Stomach (tissue), 9 donors: Measurements from ENCODE around the gene NUP35. TPM values are rescaled to one million over a fixed set of nuclear protein-coding genes. Genes with fewer than 3 reads are reported as not detected.
"Not testable (repeated sequence)": the region's sequence is repeated elsewhere in the genome, so short reads cannot be mapped to it uniquely, and the experiment has no call there.

Experiments
- DNase-seq, 2 donors: peaks; one replicate each; pipeline versions ENCODE4 v3.0.0 to v3.0.0-alpha.2; 2013 to 2019
- H3K27ac ChIP-seq, 5 donors: fragments of 200-600 bp in 4 of 5; sonication (generic) in 4 of 5; one replicate each; pipeline ENCODE4 v1.5.1; 2013 to 2019; ENCODE audit warnings: mild to moderate bottlenecking in 1 of 5, moderate library complexity in 1 of 5
- H3K27me3 ChIP-seq, 3 donors: fragments of 200-600 bp; sonication (generic); one replicate each; pipeline ENCODE4 v1.5.1; 2017 to 2019; ENCODE audit warnings: mixed run types in 1 of 3
- H3K36me3 ChIP-seq, 4 donors: fragments of 200-600 bp; sonication (generic); 1 replicate in 3 of 4; 2 replicates in 1 of 4; pipeline ENCODE4 v1.5.1; 2016 to 2019
- H3K4me1 ChIP-seq, 4 donors: fragments of 200-600 bp; sonication (generic); one replicate each; pipeline ENCODE4 v1.5.1; 2016 to 2019
- H3K4me3 ChIP-seq, 4 donors: fragments of 200-600 bp; sonication (generic) in 3 of 4; one replicate each; pipeline ENCODE4 v1.5.1; 2016 to 2019; ENCODE audit warnings: mild to moderate bottlenecking in 1 of 4
- H3K9me3 ChIP-seq, 4 donors: fragments of 200-600 bp; sonication (generic); one replicate each; pipeline ENCODE4 v1.5.1; 2016 to 2019
- EP300 ChIP-seq: sonication (generic); formaldehyde crosslinking; IDR thresholded peaks from one replicate; pipeline ENCODE4 v1.6.1; 2017; ENCODE audit warnings: antibody characterized with exemption
- POLR2A ChIP-seq, 4 donors: fragments of 450-650 bp; IDR thresholded peaks; one replicate each; pipeline ENCODE4 v1.6.1; 2016; ENCODE audit warnings: antibody characterized with exemption in 4 of 4, control low read depth in 2 of 4, mild to moderate bottlenecking in 1 of 4, moderate library complexity in 1 of 4
- POLR2AphosphoS5 ChIP-seq, 3 donors: sonication (generic); formaldehyde crosslinking; IDR thresholded peaks; one replicate each; pipeline ENCODE4 v1.6.1; 2016; ENCODE audit warnings: antibody characterized with exemption in 3 of 3
- WGBS, 5 donors: extraction: QIAGEN DNeasy Blood & Tissue Kit in 3 of 5; methylation state at CpG; one replicate each; pipeline versions ENCODE4 v1.1.5 to v1.1.7; 2013 to 2018; 5-methylcytosine and 5-hydroxymethylcytosine counted together
- intact Hi-C: fragments of 100-400 bp; cut with DNase I; formaldehyde crosslinking; loops from one replicate; pipeline ENCODE4 v1.15.1; 2023; ENCODE audit warnings: low total_unique reads
- polyA plus RNA-seq, 3 donors: library from polyadenylated mRNA; stranded (reverse); fragments of 200-250 nt; gene quantifications; one replicate each; pipeline ENCODE4 v1.2.3, GENCODE V29; 2013
- total RNA-seq, 5 donors: library from RNA; depleted of rRNA; stranded (reverse); fragments of >200 nt; gene quantifications; one replicate each; pipeline versions ENCODE4 v1.1.0 to v1.2.3, GENCODE V29; 2014 to 2016
- TF ChIP-seq, protein P1 (sequence below), 7 experiments: fragments of 450-650 bp in 4 of 7; fragments of 200-600 bp in 3 of 7; sonication (generic) in 3 of 7; IDR thresholded peaks; one replicate each; pipeline ENCODE4 v1.5.1; 2016 to 2019; ENCODE audit warnings: antibody characterized with exemption in 7 of 7, control low read depth in 2 of 7, mild to moderate bottlenecking in 1 of 7
- donor health status: healthy with polysubstance abuse.
- donor health status: Bipolar disorder and iron deficiency.
- donor health status: healthy.

The NUP35 gene
- total and polyA plus RNA-seq, 8 donors, result 1.4 to 59.5 (median 18.0) TPM

- H3K4me3 ChIP-seq, result no peak overlapping the region
- H3K9me3 ChIP-seq, result no peaks in the 10 kb centered on the region
- no peaks in the 10 kb centered on the region for H3K4me1 ChIP-seq
- WGBS, 5 donors, result 57 to 86% (median 79%) methylated on average over 2 of the region's 2 CpGs
- DNase-seq, result no peak
- peaks cover 0 to 51% (median 45%) of the 10 kb centered on the region in 4 donors for H3K36me3 ChIP-seq
- no peak overlapping the region for H3K27ac ChIP-seq
- no peaks in the 10 kb centered on the region for H3K27me3 ChIP-seq
- TF ChIP-seq EP300 (no peak), POLR2A (IDR thresholded peaks at IDR 0.05) (no peak), POLR2AphosphoS5 (IDR thresholded peaks at IDR 0.05) (no peak)
- TF ChIP-seq, protein P1, sequence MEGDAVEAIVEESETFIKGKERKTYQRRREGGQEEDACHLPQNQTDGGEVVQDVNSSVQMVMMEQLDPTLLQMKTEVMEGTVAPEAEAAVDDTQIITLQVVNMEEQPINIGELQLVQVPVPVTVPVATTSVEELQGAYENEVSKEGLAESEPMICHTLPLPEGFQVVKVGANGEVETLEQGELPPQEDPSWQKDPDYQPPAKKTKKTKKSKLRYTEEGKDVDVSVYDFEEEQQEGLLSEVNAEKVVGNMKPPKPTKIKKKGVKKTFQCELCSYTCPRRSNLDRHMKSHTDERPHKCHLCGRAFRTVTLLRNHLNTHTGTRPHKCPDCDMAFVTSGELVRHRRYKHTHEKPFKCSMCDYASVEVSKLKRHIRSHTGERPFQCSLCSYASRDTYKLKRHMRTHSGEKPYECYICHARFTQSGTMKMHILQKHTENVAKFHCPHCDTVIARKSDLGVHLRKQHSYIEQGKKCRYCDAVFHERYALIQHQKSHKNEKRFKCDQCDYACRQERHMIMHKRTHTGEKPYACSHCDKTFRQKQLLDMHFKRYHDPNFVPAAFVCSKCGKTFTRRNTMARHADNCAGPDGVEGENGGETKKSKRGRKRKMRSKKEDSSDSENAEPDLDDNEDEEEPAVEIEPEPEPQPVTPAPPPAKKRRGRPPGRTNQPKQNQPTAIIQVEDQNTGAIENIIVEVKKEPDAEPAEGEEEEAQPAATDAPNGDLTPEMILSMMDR (IDR thresholded peaks at IDR 0.05), result no peak
- intact Hi-C loops, result no loop called here
Observed at GRCh38 chr2:183134016-183134415, 9.8 kb downstream of the NUP35 start.

DNA sequence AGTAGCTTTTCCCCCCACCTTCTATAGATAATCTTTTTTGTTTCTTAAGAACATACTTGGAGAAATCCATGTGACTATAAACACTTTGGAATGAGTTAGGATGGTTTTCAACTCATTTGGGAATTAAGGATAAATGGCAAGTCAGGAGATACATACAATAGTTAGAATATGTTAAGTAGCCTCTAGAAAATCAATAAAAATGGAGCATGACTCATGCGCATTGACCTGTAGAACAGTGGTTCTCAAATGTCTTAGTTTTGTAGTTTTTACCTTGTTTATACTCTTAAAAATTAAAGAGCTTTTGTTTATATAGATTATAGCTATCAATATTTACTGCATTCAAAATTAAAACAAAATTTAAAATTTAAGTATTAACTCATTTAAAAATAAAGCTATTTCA lies 24.7 kb downstream of the NUP35 start:
- Histone ChIP-seq H3K27me3 (no peaks in the 10 kb centered on the region), H3K9me3 (peaks cover 0 to 4% (median 0%) of the 10 kb centered on the region in 4 donors), H3K4me1 (no peaks in the 10 kb centered on the region), H3K27ac (no peak overlapping the region), H3K36me3 (peaks cover 0 to 45% (median 39%) of the 10 kb centered on the region in 4 donors), H3K4me3 (no peak overlapping the region)
- DNase-seq, result no peak
- intact Hi-C loops, result no loop called here
- 95 to 100% (median 100%) methylated on average over 1 of the region's 1 CpG for WGBS, 5 donors
- no peak for TF ChIP-seq EP300
- no peak for TF ChIP-seq POLR2A (IDR thresholded peaks at IDR 0.05)
- TF ChIP-seq, protein P1 (IDR thresholded peaks at IDR 0.05), result no peak
- TF ChIP-seq POLR2AphosphoS5 (IDR thresholded peaks at IDR 0.05), result no peak

GRCh38 chr2:183149489-183149888 lies 25.2 kb downstream of the NUP35 start:
- H3K27ac ChIP-seq, result no peak overlapping the region
- 75 to 89% (median 78%) methylated on average over 2 of the region's 2 CpGs for WGBS, 5 donors
- H3K27me3 ChIP-seq, result no peaks in the 10 kb centered on the region
- H3K4me3 ChIP-seq, result no peak overlapping the region
- TF ChIP-seq POLR2A (IDR thresholded peaks at IDR 0.05), result no peak
- no peak for TF ChIP-seq POLR2AphosphoS5 (IDR thresholded peaks at IDR 0.05)
- TF ChIP-seq EP300, result no peak
- TF ChIP-seq, protein P1 (IDR thresholded peaks at IDR 0.05), result no peak
- no peaks in the 10 kb centered on the region for H3K9me3 ChIP-seq
- intact Hi-C loops, result no loop called here
- no peaks in the 10 kb centered on the region for H3K4me1 ChIP-seq
- DNase-seq, result peak in 1 of 2 donors; percentile 32
- peaks cover 0 to 42% (median 38%) of the 10 kb centered on the region in 4 donors for H3K36me3 ChIP-seq

DNA sequence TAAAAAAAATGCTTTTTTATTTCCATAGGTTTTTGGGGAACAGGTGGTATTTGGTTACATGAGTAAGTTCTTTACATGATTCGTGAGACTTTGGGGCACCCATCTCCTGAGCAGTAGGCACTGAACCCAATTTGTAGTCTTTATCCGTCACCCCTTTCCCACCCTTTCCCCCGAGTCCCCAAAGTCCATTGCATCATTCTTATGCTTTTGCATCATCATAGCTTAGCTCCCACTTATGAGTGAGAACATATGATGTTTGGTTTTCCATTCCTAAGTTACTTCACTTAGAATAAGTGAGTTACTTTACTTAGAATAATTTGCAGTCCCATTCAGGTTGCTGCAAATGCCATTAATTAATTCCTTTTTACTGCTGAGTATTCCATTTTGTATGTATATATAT lies 28.0 kb downstream of the NUP35 start:
- intact Hi-C loops, H3K27me3 ChIP-seq, DNase-seq, H3K4me1 ChIP-seq, H3K9me3 ChIP-seq, H3K4me3 ChIP-seq, H3K27ac ChIP-seq: not testable (repeated sequence)
- peaks cover 0 to 51% (median 29%) of the 10 kb centered on the region in 4 donors for H3K36me3 ChIP-seq
- WGBS, 5 donors, result 96 to 100% (median 99%) methylated on average over 3 of the region's 3 CpGs

DNA sequence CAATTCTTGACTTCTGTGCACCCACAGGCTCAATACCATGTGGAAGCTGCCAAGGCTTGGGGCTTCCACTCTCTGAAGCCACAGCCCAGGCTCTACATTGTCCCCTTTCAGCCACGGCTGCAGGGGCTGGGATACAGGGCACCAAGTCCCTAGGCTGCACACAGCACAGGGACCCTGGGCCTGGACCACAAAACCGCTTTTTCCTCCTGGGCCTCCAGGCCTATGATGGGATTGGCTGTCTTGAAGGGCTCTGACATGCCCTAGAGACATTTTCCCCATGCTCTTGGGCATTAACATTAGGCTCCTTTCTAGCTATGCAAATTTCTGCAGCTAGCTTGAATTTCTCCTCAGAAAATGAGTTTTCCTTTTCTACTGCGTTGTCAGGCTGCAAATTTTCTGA lies 29.7 kb downstream of the NUP35 start:
- H3K4me3 ChIP-seq, result no peak overlapping the region
- DNase-seq, result no peak
- intact Hi-C loops, result no loop called here
- H3K27ac ChIP-seq, result no peak overlapping the region
- 94 to 98% (median 95%) methylated on average over 3 of the region's 3 CpGs for whole genome bisulfite sequencing, 5 donors
- TF ChIP-seq EP300 (no peak), POLR2A (IDR thresholded peaks at IDR 0.05) (no peak), POLR2AphosphoS5 (IDR thresholded peaks at IDR 0.05) (no peak)
- TF ChIP-seq, protein P1 (IDR thresholded peaks at IDR 0.05), result no peak
- no peaks in the 10 kb centered on the region for H3K9me3 ChIP-seq
- H3K4me1 ChIP-seq, result no peaks in the 10 kb centered on the region
- H3K36me3 ChIP-seq, result peaks cover 0 to 68% (median 37%) of the 10 kb centered on the region in 4 donors
- H3K27me3 ChIP-seq, result no peaks in the 10 kb centered on the region

- DNase-seq, H3K27me3 ChIP-seq, H3K4me3 ChIP-seq, H3K4me1 ChIP-seq, H3K9me3 ChIP-seq, H3K27ac ChIP-seq, intact Hi-C loops: not testable (repeated sequence)
- 66 to 74% (median 70%) methylated on average over 4 of the region's 4 CpGs for WGBS, 5 donors
- peaks cover 4 to 76% (median 43%) of the 10 kb centered on the region in 4 donors for H3K36me3 ChIP-seq
Observed at GRCh38 chr2:183154772-183155171, 30.5 kb downstream of the NUP35 start.
